Left hindlimb (tissue), 1 donor: ENCODE measurements around the gene BCORL1.

ENCODE experiments used
- DNase-seq: peaks from one replicate; pipeline ENCODE4 v3.0.0-alpha.2; 2018

Gene BCORL1

DNA sequence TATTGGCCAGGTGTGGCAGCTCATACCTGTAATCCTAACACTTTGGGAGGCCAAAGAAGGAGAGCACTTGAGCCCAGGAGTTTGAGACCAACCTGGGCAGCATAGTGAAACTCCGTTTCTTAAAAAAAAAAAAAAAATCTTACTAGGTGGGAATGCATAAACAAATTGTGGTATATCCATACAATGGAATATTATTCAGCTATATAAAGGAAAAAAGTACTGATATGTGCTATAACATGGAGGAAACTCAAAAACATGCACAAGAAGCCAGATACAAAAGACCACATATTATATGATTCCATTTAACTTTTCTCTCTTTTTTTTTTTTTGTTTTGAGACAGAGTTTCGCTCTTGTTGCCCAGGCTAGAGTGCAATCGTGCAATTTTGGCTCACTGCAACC is 13.5 kb upstream of the BCORL1 start:
- no peak for DNase-seq

DNA sequence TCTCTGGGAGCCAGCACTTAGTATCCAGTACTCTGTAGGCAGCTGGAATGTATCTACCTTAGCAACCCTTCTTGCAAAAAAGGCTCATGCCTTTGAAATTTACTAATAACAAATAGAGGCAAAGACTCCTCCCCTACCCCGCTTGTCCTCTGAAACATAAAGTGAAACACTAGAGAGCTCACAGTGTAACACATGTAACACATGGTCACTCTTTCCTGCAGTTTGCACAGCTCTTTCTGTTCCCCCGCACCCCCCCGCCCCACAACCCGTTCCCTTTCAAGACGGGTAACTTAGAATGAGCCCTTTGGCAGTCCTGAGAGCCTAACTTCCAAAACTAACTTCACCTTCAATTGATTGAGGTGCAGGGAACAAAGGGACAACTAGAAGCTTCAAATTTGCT is 6.0 kb upstream of the BCORL1 start:
- no peak for DNase-seq

DNA sequence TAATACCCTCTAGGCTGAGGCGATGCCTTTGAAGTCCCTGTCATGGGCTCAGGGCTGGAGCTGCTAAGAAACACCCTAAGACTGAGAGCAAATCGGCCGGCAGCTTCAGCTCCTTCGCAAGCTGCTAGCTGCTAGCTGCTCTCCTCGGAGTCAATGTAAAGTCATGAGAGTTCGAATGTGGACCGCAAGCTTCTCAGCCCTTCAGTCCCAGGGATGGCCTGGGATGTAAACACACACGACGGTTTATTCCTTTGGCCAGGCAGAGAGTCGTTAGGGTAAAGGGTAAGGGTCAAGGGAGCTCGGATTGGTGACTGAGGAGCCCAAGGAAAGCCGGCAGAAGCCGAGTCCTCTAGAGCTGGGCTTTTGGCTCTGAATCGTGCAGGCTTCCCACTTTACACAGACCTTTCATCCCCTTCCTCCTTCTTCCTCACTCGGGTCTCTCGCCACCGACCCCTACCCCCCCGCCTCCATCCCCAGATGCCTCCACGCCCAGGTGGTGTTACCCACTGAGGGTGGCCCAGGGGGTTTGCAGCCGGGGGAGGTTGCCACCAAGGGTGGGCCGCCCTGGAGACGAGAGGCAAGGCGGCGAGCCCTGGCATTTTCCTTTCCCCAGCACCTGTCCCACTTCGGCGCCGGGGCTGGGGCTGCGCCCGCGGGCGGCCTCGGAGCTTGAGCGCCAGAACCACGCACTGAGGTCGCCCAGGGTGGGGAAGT is 3.1 kb upstream of the BCORL1 start:
- DNase-seq, result no peak

DNA sequence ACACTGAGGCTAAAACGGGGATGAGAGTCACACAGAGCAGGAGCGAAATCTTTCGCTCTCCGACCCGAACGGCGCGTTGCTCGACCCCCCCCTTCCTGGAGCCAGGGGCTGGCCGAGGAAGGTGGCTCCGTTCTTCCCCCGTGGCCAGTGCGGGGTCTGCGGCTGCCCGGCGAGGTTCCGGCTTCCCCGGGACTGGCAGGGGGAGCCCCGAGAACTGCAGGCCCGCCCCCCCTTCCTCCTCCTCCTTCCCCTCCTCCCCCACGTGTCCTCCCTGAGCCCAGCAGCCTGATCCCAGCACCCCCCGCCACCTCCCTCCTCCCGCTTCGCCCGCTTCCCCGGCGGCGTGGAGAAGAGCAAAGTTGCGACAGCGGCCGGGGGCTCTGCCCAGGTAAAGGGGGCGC is 2.4 kb upstream of the BCORL1 start:
- peak; percentile 52 for DNase-seq

DNA sequence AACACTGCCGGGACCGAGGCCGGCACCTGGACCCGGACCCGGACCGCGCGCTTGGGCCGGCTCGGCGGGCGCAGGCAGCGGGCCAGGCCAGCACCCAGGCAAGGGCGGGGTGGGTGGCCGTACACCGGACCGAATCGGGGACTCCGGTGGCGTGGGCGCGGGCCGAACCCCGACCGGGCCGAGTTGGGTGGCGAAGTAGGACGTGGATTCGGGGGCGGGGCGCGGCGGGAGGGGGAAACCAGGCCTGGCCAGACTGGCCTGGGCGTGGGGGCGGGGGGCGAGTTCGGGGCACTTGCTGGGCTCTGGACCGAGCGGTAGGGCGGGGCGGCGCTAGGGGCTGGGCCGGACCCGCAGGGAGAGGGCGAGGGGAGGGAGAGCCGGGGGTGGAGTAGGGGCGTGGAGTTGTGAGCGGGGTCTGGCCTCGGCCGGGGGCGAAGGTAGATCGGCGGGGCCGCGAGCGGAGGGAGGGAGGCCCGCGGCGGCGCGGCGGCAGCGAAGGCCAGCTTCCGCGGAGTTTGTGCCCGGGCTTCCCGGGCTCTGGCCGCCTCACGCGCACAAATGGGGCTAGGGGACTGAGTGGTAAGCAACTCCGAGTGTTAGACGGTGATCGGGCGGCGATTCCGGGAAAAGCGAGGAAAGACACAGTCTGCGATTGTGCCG is 1.8 kb upstream of the BCORL1 start:
- peak; percentile 63 for DNase-seq

DNA sequence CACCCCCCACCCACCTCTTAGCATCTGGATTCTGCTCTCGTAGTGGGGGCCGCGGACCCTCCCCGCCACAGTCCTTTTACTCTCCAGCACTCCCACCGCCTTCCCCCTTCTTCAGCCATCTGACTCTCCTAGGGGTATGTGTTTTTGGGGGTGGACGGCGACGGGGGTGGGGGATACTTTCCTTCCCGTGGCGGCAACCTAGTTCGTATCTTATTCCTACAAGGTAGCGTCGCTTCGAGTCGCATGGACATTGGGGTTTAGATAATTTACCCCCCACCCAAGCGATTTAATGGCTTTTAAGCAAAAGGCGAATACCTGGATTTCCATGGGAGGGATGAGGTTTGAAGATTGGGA is 1.3 kb upstream of the BCORL1 start:
- no peak for DNase-seq

DNA sequence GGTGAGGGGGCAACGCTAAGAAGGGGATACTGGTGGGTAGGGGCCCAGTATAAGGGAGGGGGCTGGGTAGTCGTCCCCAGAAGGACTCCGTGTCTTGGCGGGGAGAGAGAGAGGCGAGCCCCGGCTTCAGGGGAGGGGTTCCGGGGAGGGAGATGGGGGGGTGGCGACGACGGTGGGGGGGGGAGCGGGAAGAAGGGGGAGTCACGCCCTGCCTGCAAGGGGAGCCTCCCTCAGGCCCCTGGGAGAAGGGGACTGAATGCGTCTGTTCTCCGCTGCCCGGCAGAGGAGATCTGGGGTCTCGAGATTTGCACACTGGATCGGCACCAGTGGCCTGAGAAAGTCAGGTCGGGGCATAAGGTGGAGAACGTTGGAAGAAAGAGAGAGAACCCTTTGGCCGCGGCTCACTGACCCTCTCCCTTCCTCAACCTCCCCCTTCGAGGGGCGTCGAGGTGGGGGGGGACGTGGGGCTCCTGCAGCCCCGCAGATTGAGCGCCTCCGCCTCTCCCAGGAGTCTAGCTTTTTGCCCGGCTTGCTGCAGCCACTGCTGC is 609 bp upstream of the BCORL1 start:
- no peak for DNase-seq

DNA sequence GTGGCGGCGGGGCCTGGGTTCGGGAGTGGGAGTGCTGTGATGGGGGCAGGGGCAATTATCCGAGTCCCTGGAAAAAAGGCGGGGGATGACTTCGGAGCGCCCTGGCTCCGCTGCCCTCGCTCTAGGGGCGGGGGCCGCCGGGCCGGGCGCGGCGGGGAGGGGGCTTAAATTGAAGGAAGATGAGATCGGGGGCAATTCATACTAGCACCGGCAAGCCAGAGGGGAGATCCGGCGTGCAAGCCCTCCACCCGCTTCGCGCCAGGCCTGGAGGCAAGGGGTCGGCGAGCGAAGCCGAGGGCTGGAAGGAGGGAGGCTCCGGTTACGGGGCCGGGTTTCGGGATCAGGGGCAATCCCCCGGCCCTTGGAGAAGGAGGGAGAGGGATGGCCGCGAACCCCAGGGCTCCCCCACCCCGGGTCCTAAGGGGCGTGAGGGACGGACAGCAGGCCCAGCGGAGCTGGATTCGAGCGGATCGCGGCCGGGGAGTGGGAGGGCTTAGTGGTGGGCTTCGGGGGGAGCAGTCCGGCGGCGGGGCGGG is 1.2 kb downstream of the BCORL1 start:
- peak; percentile 40 for DNase-seq

DNA sequence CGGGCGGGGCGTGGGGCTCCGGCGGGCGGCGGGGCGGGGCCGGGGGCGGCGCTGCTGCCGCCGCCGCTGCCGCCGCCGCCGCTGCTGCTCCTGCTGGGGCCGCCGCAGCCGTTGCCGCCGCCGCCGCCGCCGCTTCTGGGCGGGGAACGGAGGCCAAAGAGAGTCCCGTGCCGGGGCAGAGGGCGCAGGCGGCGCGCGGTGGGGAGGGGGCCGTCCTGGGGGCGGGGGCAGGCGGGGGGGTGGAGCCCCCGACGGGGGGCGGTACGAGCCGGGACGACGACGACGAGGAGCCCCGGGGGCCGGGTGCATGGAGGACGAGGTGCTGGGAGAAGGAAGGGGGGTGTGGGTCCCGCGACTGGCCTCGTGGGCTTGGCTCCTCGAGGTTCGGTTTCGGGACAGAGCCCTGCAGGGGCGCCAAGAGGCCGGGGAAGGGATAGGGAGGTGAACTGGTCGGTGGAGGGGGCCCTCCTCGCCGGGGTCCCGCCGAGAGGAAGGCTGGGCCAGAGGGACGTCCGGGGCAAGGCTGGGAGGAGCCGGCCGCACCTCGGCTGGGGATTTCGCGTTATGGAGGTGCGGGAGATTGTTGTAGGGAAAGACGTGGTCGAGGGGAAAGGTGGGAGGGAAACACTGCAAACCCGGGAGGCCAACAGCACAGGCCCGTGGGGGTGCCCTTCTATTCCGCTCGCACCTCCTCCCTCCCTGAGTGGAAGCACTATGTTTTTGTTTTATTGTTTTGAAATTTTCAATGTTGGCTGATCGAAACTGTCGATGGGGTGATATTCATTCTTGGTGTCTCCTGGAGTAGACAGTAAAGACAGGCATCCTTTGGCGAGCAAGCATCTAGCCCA is 1.9 kb downstream of the BCORL1 start:
- DNase-seq, result peak; percentile 56

DNA sequence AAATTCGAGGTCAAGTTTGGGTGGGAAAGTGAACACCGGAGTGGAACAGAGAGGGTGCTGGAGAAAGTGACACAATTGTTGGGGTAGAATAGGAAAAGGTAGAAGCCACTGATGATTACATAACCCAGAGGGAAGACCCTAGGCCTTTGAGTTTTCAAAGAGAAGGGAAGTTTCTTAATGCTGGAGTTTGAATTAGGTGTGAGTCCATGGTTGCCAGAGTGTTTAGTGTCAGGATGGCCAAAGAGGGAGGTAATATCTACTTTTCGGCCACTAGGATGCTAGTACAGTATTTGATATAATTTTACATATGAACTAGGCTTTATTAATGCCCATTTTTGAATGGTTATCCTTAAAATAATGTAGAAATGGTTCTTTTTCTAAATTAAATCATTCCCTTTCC is 5.4 kb downstream of the BCORL1 start:
- no peak for DNase-seq

DNA sequence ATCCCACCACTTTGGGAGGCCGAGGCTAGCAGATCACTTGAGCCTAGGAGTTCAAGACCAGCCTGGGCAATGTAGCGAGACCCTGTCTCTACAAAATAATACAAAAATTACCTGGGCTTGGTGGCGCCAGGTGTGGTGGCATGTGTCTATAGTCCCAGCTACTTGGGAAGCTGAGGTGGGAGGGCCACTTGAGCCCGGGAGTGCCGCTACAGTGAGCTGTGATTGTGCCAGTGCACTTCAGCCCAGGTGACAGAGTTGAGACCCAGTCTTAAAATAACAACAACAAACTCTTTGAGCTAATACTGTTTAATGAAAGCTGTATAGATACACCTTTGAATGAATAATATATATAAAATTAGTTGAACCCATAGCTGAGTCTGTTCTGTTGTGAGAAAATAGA is 9.7 kb downstream of the BCORL1 start:
- no peak for DNase-seq

DNA sequence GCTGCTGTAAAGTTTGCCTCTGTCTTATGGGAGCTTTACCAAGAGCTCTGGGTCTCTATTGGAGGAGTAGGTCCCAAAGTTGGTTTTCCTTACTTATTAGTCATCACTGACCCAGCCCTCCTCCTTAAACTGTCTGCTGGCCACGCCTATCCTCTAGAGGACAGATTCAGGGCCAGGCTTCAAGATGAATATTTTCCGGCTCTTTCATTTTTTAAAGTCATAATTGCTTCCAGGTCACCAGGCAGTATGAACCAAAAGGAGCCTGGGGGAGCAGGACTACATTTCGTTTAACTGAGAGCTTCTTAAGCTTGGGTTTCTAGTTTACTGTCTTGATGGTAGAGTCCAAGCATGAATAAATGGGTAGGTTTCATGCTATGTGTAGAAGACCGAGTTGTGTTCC is 13.7 kb downstream of the BCORL1 start:
- no peak for DNase-seq

DNA sequence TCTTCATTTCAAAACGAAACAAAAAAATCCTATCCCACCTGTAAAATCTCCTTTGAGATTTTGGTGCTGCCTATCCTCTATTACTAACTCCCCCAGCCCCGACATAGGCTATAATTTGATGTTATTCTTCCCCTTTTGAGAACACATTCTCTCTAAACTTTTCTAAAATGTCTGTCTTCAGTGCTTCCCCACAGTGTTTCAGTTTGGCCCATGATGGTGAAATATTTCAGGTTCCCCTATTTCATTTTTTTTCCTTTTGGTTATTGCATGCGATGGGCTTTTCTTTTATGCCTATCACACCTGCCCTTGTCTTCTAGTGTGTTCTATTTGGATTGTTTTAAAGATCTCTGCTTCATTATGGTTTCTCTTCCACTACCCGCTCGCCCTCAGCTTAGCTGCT is 14.7 kb downstream of the BCORL1 start:
- no peak for DNase-seq

DNA sequence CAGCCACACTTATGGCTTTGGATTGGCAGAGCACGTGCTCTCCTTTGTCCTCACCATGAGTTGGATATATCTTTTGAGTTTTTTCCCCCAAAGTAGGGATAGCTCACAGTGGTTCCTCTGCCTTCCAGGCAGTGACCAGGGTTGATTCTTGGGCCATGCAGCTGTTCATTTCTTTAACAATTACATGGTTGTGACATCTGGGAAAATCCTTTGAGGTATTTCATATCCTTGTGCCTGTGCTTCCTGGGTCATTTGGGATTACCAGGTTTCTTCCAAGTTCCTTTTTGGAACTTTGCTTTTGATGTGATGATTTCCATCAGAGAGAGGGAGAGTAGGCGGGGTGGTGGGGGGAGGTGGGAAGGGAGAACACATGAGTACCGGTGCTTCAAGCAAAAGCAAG is 15.6 kb downstream of the BCORL1 start:
- no peak for DNase-seq

DNA sequence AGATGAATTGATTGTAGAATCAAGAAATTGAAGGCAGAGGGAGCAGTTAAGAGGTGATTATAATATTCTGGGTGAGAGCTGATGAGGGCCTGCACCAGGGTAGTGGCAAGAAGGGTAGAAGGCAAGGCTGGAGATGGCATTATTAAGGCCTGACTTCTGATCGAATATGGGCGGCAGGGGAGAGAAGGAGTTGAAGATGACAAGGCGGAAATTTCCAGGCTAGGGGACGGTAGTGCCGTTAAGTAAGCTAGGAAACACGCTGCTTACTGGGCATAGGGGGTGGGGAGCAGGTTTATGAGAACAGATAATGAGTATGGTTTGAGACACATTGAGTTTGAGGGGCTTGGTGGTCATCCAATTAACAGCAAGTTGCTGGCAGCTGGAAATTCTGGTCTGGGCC is 19.5 kb downstream of the BCORL1 start:
- no peak for DNase-seq

DNA sequence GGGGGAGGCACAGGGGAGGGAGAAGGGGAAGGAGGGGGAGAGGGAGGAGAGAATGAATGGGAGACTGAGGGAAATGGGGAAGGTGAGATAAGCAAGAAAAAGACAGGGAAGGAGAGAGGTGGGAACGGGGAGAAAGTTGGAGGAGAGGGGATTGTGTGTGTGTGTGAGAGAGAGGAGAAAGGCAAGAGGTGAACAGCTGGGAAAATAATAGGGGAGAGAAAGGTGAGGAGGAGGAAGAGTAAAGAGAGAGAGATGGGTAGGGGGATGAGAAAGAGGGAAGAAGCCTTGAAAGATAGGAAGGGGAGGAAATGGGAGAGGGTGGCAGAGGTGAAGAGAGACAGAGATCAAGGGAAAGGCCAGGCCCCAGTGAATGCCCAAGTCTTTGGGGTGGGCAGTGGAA is 20.1 kb downstream of the BCORL1 start:
- no peak for DNase-seq

DNA sequence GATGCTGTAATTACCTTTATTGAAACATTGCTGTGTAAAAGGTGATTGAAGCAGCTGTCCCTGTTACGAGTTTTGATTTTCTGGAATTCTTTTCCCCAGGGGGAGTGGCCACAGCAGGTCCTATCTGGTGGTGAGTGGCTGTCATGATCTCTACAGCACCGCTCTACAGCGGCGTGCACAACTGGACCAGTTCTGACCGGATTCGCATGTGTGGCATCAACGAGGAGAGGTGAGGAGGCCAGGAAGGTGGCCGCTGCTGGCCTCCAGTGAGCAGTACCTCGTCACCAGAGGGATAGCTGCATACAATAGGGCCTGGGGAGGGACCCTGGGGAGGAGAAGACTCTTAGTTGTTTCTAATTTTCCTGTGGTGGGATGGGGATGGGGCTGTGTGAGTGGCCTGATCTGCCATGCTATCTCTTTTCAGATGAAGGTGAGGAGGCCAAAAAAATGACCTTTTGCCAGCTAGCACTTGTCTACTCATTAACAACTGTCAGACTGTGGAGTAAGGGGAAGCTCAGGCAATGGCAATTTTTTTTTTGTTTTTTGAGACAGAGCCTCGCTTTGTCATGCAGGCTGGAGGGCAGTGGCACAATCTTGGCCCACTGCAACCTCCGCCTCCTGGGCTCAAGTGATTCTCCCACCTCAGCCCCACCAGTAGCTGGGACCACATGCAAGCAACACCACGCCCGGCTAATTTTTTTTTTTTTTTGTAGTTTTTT is 22.8 kb downstream of the BCORL1 start:
- no peak for DNase-seq

DNA sequence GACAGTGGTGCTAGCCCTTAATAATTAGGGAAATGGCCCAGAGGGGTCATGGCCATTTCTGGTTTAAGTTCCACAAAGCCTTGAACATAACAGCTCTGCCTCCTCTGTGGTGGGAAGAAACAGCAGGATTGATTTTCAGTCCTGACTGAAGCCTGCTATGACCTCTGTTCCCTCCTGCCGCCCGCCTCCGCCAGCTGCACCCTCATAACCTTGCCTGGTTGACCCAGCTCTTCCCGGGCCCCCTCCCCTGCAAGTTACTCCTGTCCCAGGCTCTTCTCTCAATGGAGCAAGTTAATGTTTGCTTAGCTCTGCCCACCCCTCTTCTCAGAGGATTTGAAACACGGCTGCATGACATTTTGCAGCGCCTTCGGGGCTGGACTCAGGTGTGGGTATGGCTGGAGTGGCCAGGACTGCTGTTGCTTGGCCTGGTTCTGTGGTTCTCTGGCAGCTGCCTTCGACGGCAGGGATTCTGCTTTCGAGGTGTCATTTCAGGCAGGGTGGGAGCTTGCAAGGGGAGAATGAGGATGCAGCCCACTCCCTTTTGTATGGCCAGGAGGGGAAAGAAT is 27.3 kb downstream of the BCORL1 start:
- DNase-seq, result no peak

DNA sequence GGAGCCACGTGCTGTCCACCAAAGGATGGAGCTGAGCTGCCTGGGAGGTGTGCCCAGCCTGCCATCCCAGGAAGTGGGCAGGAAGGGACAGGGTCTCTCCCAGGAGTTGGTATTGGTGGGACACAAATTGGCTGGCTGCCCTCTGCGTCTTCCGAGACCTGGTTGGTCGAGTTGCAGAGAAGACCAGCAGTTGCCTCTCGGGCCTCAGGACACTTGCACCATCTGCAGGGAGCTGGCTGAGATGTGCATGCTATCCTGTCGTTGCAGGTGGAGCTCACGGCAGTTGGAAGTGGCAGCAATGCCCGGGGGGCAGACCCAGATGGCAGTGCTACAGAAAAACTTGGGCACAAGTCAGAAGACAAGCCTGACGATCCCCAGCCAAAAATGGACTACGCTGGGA is 30.2 kb downstream of the BCORL1 start:
- DNase-seq, result no peak

DNA sequence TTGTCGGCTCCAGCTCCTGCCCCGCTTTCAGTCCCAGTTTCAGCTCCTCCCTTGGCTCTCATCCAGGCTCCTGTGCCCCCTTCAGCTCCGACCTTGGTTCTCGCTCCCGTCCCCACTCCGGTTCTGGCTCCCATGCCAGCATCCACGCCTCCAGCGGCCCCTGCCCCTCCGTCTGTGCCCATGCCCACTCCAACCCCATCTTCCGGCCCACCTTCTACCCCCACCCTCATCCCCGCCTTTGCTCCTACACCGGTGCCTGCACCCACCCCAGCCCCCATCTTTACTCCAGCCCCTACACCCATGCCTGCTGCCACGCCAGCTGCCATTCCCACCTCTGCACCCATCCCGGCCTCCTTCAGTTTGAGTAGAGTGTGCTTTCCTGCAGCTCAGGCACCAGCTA is 31.2 kb downstream of the BCORL1 start:
- DNase-seq, result no peak

DNA sequence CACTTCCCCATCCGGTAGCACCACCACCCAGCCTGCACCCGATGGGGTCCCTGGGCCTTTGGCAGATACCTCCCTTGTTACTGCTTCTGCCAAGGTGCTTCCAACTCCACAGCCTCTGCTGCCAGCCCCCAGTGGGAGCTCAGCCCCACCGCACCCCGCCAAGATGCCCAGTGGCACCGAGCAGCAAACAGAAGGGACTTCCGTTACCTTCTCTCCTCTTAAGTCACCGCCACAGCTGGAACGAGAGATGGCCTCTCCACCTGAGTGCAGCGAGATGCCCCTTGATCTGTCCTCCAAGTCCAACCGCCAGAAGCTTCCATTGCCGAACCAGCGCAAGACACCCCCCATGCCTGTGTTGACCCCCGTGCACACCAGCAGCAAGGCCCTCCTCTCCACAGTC is 31.9 kb downstream of the BCORL1 start:
- DNase-seq, result no peak

DNA sequence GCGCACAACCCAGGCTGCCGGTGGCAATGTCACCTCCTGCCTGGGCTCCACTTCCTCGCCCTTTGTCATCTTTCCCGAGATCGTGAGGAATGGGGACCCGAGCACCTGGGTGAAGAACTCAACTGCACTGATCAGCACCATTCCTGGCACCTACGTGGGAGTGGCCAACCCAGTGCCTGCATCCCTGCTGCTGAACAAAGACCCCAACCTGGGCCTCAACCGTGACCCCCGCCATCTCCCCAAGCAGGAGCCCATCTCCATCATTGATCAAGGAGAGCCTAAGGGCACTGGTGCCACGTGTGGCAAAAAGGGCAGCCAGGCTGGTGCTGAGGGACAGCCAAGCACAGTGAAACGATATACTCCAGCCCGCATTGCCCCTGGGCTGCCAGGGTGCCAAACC is 32.3 kb downstream of the BCORL1 start:
- DNase-seq, result no peak

DNA sequence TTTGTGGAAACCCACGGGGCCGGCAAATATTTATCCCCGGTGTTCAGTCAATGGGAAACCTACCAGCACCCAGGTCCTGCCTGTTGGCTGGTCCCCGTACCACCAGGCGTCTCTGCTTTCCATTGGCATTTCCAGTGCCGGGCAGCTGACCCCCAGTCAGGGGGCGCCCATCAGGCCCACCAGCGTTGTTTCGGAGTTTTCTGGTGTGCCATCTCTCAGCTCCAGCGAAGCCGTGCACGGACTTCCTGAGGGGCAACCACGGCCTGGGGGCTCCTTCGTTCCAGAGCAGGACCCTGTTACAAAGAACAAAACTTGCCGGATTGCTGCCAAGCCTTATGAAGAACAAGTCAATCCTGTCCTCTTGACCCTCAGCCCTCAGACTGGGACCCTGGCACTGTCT is 32.7 kb downstream of the BCORL1 start:
- no peak for DNase-seq
